Spleen (tissue), 13 donors: ENCODE measurements around the gene CPNE7. TPM values are rescaled to one million over a fixed set of nuclear protein-coding genes. Genes with fewer than 3 reads are reported as not detected.

Experiments
- DNase-seq: peaks from one replicate; pipeline ENCODE4 v3.0.0-alpha.2; 2020
- H3K27ac ChIP-seq, 8 donors: fragments of 200-600 bp; sonication (generic) in 7 of 8; 1 replicate in 4 of 8; 2 replicates in 4 of 8; pipeline versions ENCODE4 v1.5.0 to v1.8.0; 2016 to 2021; ENCODE audit warnings: inconsistent platforms in 4 of 8, mild to moderate bottlenecking in 4 of 8, moderate library complexity in 1 of 8
- H3K27me3 ChIP-seq, 7 donors: fragments of 200-600 bp; sonication (generic) in 6 of 7; replicated peaks in 1 of 7; 1 replicate in 4 of 7; 2 replicates in 3 of 7; pipeline versions ENCODE4 v1.5.0 to v1.8.0; 2016 to 2021; ENCODE audit warnings: inconsistent platforms in 3 of 7, mild to moderate bottlenecking in 1 of 7
- H3K36me3 ChIP-seq, 6 donors: fragments of 200-600 bp; sonication (generic) in 5 of 6; 1 replicate in 4 of 6; 2 replicates in 2 of 6; pipeline versions ENCODE4 v1.5.0 to v1.8.0; 2016 to 2021; ENCODE audit warnings: inconsistent platforms in 2 of 6
- H3K4me1 ChIP-seq, 6 donors: fragments of 200-600 bp; sonication (generic) in 5 of 6; 1 replicate in 3 of 6; 2 replicates in 3 of 6; pipeline versions ENCODE4 v1.5.0 to v1.8.0; 2016 to 2021; ENCODE audit warnings: inconsistent platforms in 3 of 6
- H3K4me3 ChIP-seq, 8 donors: fragments of 200-600 bp; sonication (generic) in 7 of 8; 1 replicate in 4 of 8; 2 replicates in 4 of 8; pipeline versions ENCODE4 v1.5.0 to v1.8.0; 2016 to 2021; ENCODE audit warnings: inconsistent platforms in 4 of 8, mild to moderate bottlenecking in 4 of 8, moderate library complexity in 2 of 8
- H3K9me3 ChIP-seq, 8 donors: fragments of 200-600 bp; sonication (generic) in 7 of 8; 1 replicate in 4 of 8; 2 replicates in 4 of 8; pipeline versions ENCODE4 v1.5.0 to v1.8.0; 2016 to 2021; ENCODE audit warnings: inconsistent platforms in 4 of 8
- CTCF ChIP-seq, 11 experiments: fragments of 200-600 bp in 7 of 11; fragments of 450-650 bp in 4 of 11; sonication (generic) in 4 of 11; IDR thresholded peaks in 8 of 11; conservative IDR thresholded peaks in 3 of 11; 1 replicate in 7 of 11; 2 replicates in 4 of 11; pipeline versions ENCODE4 v1.4.0 to v1.8.0; 2016 to 2021; ENCODE audit warnings: antibody characterized with exemption in 11 of 11, inconsistent platforms in 4 of 11, mild to moderate bottlenecking in 1 of 11
- POLR2A ChIP-seq, 3 donors: fragments of 450-650 bp; IDR thresholded peaks; one replicate each; pipeline ENCODE4 v1.5.1; 2017; ENCODE audit warnings: antibody characterized with exemption in 3 of 3, mild to moderate bottlenecking in 1 of 3
- POLR2AphosphoS5 ChIP-seq, 3 donors: sonication (generic); formaldehyde crosslinking; IDR thresholded peaks; one replicate each; pipeline ENCODE4 v1.5.1; 2017; ENCODE audit warnings: antibody characterized with exemption in 3 of 3
- WGBS, 5 donors: extraction: QIAGEN DNeasy Blood & Tissue Kit in 3 of 5; methylation state at CpG; one replicate each; pipeline versions ENCODE4 v1.1.5 to v1.1.7; 2013 to 2018; 5-methylcytosine and 5-hydroxymethylcytosine counted together
- intact Hi-C: fragments of 100-400 bp; cut with DNase I; formaldehyde crosslinking; loops from one replicate; pipeline ENCODE4 v1.15.0; 2023; ENCODE audit warnings: low total_unique reads
- long read RNA-seq, 2 donors: transcript quantifications; one replicate each; lab custom pipeline, GENCODE V29; 2026
- polyA plus RNA-seq, 3 donors: library from polyadenylated mRNA; stranded (reverse); fragments of 200-250 nt; gene quantifications; one replicate each; pipeline ENCODE4 v1.2.1, GENCODE V29; 2013
- total RNA-seq, 7 donors: library from RNA; depleted of rRNA in 3 of 7; stranded (reverse); fragments of >200 nt in 3 of 7; fragmentation: NEBNext Ultra II Directional in 4 of 7; extraction: Animal tissue kit (Norgen Biotek cat#: 25700) in 4 of 7; gene quantifications; one replicate each; pipeline versions ENCODE4 v1.1.0 to v1.2.1, GENCODE V29; 2016 to 2021
- donor health status: healthy with polysubstance abuse.
- donor health status: DM: no; HTN: no; CAD: no; lungs with moderate emphysema.
- donor health status: DM: no; HTN: no; CAD: no.
- donor health status: Bipolar disorder and iron deficiency.
- donor health status: healthy.
- donor health status: DM: no; HTN: no; CAD: no.
- donor health status: DM: yes; HTN: yes; CAD: no.

The CPNE7 gene
- total RNA-seq, result 1 to 10 TPM in 3 of 7 donors, under 1 TPM in 3, not detected in 1; 0.37 to 2.2 (median 1.0) TPM
- 1 to 10 TPM; 2.9 to 4.3 (median 3.7) TPM for polyA plus RNA-seq
- long read RNA-seq, donor 1, result 0 reads
- long read RNA-seq, donor 2, result 0 reads

- 0 to 3% (median 2%) methylated on average over 6 to 103 of the region's 103 CpGs for WGBS, 5 donors
- no peaks in the 10 kb centered on the region for H3K36me3 ChIP-seq
- H3K4me3 ChIP-seq, result peak within 1 kb of the TSS; percentile 13 to 70 (median 37)
- no peak for DNase-seq
- no peak within 1 kb of the TSS for H3K27ac ChIP-seq
- TF ChIP-seq POLR2A (IDR thresholded peaks at IDR 0.05) (no peak), POLR2AphosphoS5 (IDR thresholded peaks at IDR 0.05) (no peak), CTCF (IDR thresholded peaks at IDR 0.05 in 8 of 11, conservative IDR thresholded peaks at IDR 0.05 in 3 of 11) (no peak)
- intact Hi-C loops, result loop anchor here (10.0 kb wide), 1 partner anchor 69 kb away; no protein-coding TSS in a partner anchor
- H3K9me3 ChIP-seq, result no peaks in the 10 kb centered on the region
- peaks cover 5 to 69% (median 40%) of the 10 kb centered on the region in 7 donors for H3K27me3 ChIP-seq
- peaks cover 11 to 38% (median 25%) of the 10 kb centered on the region in 6 donors for H3K4me1 ChIP-seq
Measured at GRCh38 chr16:89575247-89576152, at the start of gene CPNE7. Gene CPNE7 (plus strand): TSS chr16:89575758. CDS start chr16:89575898, 140 bp downstream.

- Histone ChIP-seq H3K9me3 (no peaks in the 10 kb centered on the region), H3K36me3 (peaks cover 0 to 100% (median 79%) of the 10 kb centered on the region in 6 donors), H3K4me1 (peaks cover 5 to 56% (median 30%) of the 10 kb centered on the region in 6 donors), H3K27ac (no peak overlapping the region), H3K27me3 (no peaks in the 10 kb centered on the region), H3K4me3 (no peak overlapping the region)
- 84 to 91% (median 89%) methylated on average over 16 of the region's 16 CpGs for WGBS, 5 donors
- no peak for DNase-seq
- intact Hi-C loops, result no loop called here
- TF ChIP-seq CTCF (IDR thresholded peaks at IDR 0.05 in 8 of 11, conservative IDR thresholded peaks at IDR 0.05 in 3 of 11) (no peak), POLR2AphosphoS5 (IDR thresholded peaks at IDR 0.05) (no peak), POLR2A (IDR thresholded peaks at IDR 0.05) (no peak)
Measured at GRCh38 chr16:89529097-89529496, 46.5 kb upstream of the CPNE7 start.

GRCh38 chr16:89530401-89531381, 44.9 kb upstream of the CPNE7 start:
- no peak overlapping the region for H3K4me3 ChIP-seq

More at GRCh38 chr16:89530401-89531381, 44.9 kb upstream of the CPNE7 start:
- Histone ChIP-seq H3K36me3 (peaks cover 0 to 100% (median 72%) of the 10 kb centered on the region in 6 donors), H3K27ac (no peak overlapping the region), H3K27me3 (no peaks in the 10 kb centered on the region), H3K9me3 (no peaks in the 10 kb centered on the region), H3K4me1 (peaks cover 13 to 56% (median 38%) of the 10 kb centered on the region in 6 donors)
- TF ChIP-seq CTCF (IDR thresholded peaks at IDR 0.05 in 8 of 11, conservative IDR thresholded peaks at IDR 0.05 in 3 of 11) (no peak), POLR2AphosphoS5 (IDR thresholded peaks at IDR 0.05) (peak in 1 of 3 donors; percentile 27)
- intact Hi-C loops, result no loop called here
- no peak for DNase-seq
- WGBS, 5 donors, result 93 to 96% (median 94%) methylated on average over 35 to 37 of the region's 37 CpGs
